ENCODE results near the gene LY86. TPM values are rescaled to one million over a fixed set of nuclear protein-coding genes. Genes with fewer than 3 reads are reported as not detected.

Gene LY86
- total and polyA plus RNA-seq, 9 of the 15 experiments (the other 6 are each of a cell fraction or from before 2014, with no cell fraction given) = 0.08 to 0.20 TPM; not detected in 7

GRCh38 chr6:6603317-6603716, 14.8 kb downstream of the LY86 start:
- Histone ChIP-seq H4K20me1 (replicated peaks; ENCODE audit: control insufficient read depth, insufficient read depth, low read length) (no peaks in the 10 kb centered on the region), H3K36me3 (ENCODE audit: control insufficient read depth, insufficient read depth, low read length) (no peaks in the 10 kb centered on the region), H2AFZ (ENCODE audit: low read depth, low read length) (no peak overlapping the region), H3K4me2 (ENCODE audit: insufficient read depth, low read length) (no peak overlapping the region), H3K79me2 (ENCODE audit: control insufficient read depth, insufficient read depth, low read length) (no peaks in the 10 kb centered on the region), H3K9me1 (ENCODE audit: control insufficient read depth, insufficient read depth, low read length) (no peaks in the 10 kb centered on the region), H3K27ac (ENCODE audit: extremely low read depth, low read depth, low read length) (no peak overlapping the region), H3K9me3 (replicated peaks; ENCODE audit: control insufficient read depth, insufficient read depth, low read depth, low read length) (no peaks in the 10 kb centered on the region), H3K4me1 (replicated peaks in 1 of 2; ENCODE audit: control insufficient read depth in 2 of 2, insufficient read depth in 2 of 2, low read length in 2 of 2) (peaks cover 0 to 8% of the 10 kb centered on the region in 2 experiments; a peak in 2 of 5 replicates), H3K9ac (ENCODE audit: insufficient read depth in 1 of 2, low read depth in 2 of 2, low read length in 2 of 2) (no peak overlapping the region), H3K27me3 (ENCODE audit: control insufficient read depth in 2 of 2, insufficient read depth in 2 of 2, low read length in 2 of 2) (peaks cover 19 to 40% of the 10 kb centered on the region in 2 experiments), H3K4me3 (no peak overlapping the region)
- WGBS (ENCODE audit: insufficient coverage, low coverage, missing lambda C conversion rate) = 0% methylated on average over 1 of the region's 1 CpG
- intact Hi-C loops (cut with micrococcal nuclease) = no loop called here
- no TSS peak for BruUV-seq (replicated peaks)
- TF ChIP-seq C11orf30 (IDR thresholded peaks at IDR 0.05; ENCODE audit: low read depth) (peak; percentile 47; the same call in 1 of the 2 replicates), ZNF174 (CRISPR knock-in tag; IDR thresholded peaks at IDR 0.05) (no peak), MAFF (IDR thresholded peaks at IDR 0.05; ENCODE audit: low read length) (peak; percentile 70), MAFG (tag; conservative IDR thresholded peaks at IDR 0.05) (peak; percentile 64), MAFK (IDR thresholded peaks at IDR 0.05; ENCODE audit: low read length) (peak; percentile 67), ZNF316 (IDR thresholded peaks at IDR 0.05) (peak; percentile 86), MECOM (CRISPR knock-in tag; IDR thresholded peaks at IDR 0.05) (no peak), SMAD3 (CRISPR knock-in tag; conservative IDR thresholded peaks at IDR 0.05) (no peak)
- TF ChIP-seq, protein P1, sequence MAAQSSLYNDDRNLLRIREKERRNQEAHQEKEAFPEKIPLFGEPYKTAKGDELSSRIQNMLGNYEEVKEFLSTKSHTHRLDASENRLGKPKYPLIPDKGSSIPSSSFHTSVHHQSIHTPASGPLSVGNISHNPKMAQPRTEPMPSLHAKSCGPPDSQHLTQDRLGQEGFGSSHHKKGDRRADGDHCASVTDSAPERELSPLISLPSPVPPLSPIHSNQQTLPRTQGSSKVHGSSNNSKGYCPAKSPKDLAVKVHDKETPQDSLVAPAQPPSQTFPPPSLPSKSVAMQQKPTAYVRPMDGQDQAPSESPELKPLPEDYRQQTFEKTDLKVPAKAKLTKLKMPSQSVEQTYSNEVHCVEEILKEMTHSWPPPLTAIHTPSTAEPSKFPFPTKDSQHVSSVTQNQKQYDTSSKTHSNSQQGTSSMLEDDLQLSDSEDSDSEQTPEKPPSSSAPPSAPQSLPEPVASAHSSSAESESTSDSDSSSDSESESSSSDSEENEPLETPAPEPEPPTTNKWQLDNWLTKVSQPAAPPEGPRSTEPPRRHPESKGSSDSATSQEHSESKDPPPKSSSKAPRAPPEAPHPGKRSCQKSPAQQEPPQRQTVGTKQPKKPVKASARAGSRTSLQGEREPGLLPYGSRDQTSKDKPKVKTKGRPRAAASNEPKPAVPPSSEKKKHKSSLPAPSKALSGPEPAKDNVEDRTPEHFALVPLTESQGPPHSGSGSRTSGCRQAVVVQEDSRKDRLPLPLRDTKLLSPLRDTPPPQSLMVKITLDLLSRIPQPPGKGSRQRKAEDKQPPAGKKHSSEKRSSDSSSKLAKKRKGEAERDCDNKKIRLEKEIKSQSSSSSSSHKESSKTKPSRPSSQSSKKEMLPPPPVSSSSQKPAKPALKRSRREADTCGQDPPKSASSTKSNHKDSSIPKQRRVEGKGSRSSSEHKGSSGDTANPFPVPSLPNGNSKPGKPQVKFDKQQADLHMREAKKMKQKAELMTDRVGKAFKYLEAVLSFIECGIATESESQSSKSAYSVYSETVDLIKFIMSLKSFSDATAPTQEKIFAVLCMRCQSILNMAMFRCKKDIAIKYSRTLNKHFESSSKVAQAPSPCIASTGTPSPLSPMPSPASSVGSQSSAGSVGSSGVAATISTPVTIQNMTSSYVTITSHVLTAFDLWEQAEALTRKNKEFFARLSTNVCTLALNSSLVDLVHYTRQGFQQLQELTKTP (IDR thresholded peaks at IDR 0.05; ENCODE audit: low read depth in 1 of 2, partially characterized antibody in 2 of 2) = no peak
- ATAC-seq (no peak), FAIRE-seq (no peak), DNase-seq (ENCODE audit: extremely low read depth in 1 of 4, low spot score in 3 of 4) (no peak)
- in situ Hi-C loops (cut with MboI) = no loop called here
- ChIA-PET CTCF (ENCODE audit: low intra/inter-chr PET ratio) (no interaction called here), POLR2A (no interaction called here)
